HL-60 (cell line): ENCODE measurements around the gene HEMK1.

ENCODE experiments used
- DNase-seq, 2 experiments: peaks; one replicate each; pipeline ENCODE4 v3.0.0-alpha.2; 2010 to 2020; ENCODE audit warnings: low read depth in 1 of 2, low spot score in 1 of 2
- H3K27ac ChIP-seq: fragments of 250-450 bp; sonication (Bioruptor Pico); replicated peaks from 2 replicates; pipeline ENCODE4 v1.5.1; 2020; ENCODE audit warnings: mild to moderate bottlenecking, moderate library complexity
- H3K27me3 ChIP-seq: fragments of 250-450 bp; sonication (Bioruptor Pico); 2 replicates; pipeline ENCODE4 v1.5.1; 2021; ENCODE audit warnings: mild to moderate bottlenecking, moderate library complexity; ENCODE audit not compliant: insufficient read depth, poor library complexity, severe bottlenecking
- H3K4me3 ChIP-seq: replicated peaks from 2 replicates; pipeline ENCODE4 v1.5.1; 2011; ENCODE audit warnings: mild to moderate bottlenecking, control low read depth, low read length; ENCODE audit not compliant: insufficient read depth
- GABPA ChIP-seq: IDR thresholded peaks from 2 replicates; pipeline ENCODE4 v1.6.1; 2012; ENCODE audit warnings: low read depth
- POLR2AphosphoS5 ChIP-seq: IDR thresholded peaks from 2 replicates; pipeline ENCODE4 v1.6.1; 2012; ENCODE audit warnings: low read depth
- SPI1 ChIP-seq: IDR thresholded peaks from 2 replicates; pipeline ENCODE4 v1.6.1; 2012; ENCODE audit warnings: low read depth, mild to moderate bottlenecking, borderline replicate concordance
- TF ChIP-seq, protein P1 (sequence below): IDR thresholded peaks from one replicate; pipeline ENCODE4 v1.5.1; 2011; ENCODE audit warnings: low read length, control low read depth, inconsistent platforms; ENCODE audit not compliant: insufficient read depth
- TF ChIP-seq, protein P2 (sequence below): IDR thresholded peaks from 2 replicates; pipeline ENCODE4 v1.6.1; 2012; ENCODE audit warnings: low read depth; ENCODE audit not compliant: insufficient replicate concordance

The HEMK1 gene

DNA sequence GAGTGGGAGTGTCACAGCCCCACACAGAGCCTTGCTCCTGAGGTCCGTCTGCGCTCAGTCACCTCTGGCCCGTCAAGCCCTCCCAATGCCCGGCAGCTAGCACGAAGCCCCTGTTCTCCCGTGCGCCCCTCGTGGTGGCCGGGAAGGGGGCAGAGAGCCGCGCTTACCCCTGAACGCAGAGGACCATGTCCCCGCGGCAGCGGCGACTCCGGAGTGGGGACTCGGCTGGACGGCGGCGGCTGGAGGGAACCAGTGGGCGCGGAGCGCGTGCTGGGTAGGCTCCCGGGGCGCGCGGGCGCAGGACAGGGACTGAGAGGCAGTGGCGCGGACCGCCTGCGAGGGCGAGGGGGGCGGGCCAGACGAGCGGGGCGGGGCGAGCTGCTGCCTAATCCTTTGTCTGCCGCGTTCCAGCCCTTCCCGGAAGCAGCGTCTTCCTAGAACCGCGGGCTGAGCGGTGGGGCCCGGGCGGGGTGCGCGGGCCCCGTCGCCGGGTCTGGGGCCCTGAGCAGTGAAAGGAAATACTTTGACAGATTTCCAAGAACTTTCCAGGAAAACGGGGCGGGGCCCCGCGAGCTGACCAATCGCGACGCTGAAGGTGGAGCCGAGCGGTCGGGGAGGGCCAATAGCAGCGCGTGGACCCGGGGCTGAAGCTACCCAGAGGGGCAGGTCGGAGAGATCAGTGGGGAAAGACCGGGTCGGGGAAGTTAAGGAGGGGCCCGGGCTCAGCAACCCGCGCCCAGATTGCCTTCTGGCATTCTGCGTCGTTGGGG lies 42.3 kb downstream of the HEMK1 start, which contains the start of gene CISH:
Gene CISH, minus strand, starts transcription at position 311 of the 770 bp plus-strand sequence. Its CDS starts 124 bp downstream, at position 187.
- peak; percentile 55; the same call in 1 of the 2 replicates for TF ChIP-seq POLR2AphosphoS5
- TF ChIP-seq SPI1, result no peak
- no peak for TF ChIP-seq GABPA
- TF ChIP-seq, protein P1, sequence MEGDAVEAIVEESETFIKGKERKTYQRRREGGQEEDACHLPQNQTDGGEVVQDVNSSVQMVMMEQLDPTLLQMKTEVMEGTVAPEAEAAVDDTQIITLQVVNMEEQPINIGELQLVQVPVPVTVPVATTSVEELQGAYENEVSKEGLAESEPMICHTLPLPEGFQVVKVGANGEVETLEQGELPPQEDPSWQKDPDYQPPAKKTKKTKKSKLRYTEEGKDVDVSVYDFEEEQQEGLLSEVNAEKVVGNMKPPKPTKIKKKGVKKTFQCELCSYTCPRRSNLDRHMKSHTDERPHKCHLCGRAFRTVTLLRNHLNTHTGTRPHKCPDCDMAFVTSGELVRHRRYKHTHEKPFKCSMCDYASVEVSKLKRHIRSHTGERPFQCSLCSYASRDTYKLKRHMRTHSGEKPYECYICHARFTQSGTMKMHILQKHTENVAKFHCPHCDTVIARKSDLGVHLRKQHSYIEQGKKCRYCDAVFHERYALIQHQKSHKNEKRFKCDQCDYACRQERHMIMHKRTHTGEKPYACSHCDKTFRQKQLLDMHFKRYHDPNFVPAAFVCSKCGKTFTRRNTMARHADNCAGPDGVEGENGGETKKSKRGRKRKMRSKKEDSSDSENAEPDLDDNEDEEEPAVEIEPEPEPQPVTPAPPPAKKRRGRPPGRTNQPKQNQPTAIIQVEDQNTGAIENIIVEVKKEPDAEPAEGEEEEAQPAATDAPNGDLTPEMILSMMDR, result no peak
- TF ChIP-seq, protein P2, sequence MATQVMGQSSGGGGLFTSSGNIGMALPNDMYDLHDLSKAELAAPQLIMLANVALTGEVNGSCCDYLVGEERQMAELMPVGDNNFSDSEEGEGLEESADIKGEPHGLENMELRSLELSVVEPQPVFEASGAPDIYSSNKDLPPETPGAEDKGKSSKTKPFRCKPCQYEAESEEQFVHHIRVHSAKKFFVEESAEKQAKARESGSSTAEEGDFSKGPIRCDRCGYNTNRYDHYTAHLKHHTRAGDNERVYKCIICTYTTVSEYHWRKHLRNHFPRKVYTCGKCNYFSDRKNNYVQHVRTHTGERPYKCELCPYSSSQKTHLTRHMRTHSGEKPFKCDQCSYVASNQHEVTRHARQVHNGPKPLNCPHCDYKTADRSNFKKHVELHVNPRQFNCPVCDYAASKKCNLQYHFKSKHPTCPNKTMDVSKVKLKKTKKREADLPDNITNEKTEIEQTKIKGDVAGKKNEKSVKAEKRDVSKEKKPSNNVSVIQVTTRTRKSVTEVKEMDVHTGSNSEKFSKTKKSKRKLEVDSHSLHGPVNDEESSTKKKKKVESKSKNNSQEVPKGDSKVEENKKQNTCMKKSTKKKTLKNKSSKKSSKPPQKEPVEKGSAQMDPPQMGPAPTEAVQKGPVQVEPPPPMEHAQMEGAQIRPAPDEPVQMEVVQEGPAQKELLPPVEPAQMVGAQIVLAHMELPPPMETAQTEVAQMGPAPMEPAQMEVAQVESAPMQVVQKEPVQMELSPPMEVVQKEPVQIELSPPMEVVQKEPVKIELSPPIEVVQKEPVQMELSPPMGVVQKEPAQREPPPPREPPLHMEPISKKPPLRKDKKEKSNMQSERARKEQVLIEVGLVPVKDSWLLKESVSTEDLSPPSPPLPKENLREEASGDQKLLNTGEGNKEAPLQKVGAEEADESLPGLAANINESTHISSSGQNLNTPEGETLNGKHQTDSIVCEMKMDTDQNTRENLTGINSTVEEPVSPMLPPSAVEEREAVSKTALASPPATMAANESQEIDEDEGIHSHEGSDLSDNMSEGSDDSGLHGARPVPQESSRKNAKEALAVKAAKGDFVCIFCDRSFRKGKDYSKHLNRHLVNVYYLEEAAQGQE, result peak; percentile 49
- Histone ChIP-seq H3K27me3 (no peaks in the 10 kb centered on the region), H3K4me3 (peak within 1 kb of the TSS; percentile 71), H3K27ac (peak within 1 kb of the TSS; percentile 78)
- DNase-seq, result peak; percentile 92 to 93

DNA sequence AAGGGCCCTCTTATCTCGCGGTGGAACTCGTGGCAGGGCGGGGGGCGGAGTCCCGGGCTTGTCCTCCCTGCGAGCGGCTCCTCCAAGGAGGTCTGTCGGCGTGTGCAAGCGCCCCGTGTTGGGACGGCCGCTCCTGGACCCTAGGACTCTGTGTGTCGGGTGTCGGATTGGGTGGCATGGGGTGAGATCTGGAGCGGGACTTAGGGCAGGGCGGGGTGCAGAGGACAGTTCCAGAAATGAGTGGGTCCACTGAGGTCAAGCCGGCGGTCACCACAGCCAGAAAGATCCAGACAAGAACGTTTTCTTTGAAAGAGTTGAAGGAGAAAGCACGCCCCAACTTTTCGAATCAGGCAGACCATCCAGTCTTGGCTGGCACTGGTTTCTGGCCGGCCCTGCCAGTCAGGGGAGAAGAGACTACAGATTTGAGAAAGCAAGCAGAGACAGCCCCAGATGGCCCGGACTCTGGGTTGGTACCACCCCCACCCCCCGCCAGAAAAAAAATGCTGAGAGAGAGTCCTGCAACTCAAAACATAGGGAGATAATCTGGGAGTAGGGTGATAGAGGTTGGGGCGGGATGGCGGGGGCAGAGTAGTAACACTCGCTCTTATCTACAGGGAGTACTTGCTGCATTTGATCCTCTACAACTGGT lies 43.0 kb downstream of the HEMK1 start:
- TF ChIP-seq SPI1, result no peak
- H3K27ac ChIP-seq, result peak overlapping the region; percentile 78
- no peak for DNase-seq
- no peaks in the 10 kb centered on the region for H3K27me3 ChIP-seq
- peak overlapping the region; percentile 71 for H3K4me3 ChIP-seq

DNA sequence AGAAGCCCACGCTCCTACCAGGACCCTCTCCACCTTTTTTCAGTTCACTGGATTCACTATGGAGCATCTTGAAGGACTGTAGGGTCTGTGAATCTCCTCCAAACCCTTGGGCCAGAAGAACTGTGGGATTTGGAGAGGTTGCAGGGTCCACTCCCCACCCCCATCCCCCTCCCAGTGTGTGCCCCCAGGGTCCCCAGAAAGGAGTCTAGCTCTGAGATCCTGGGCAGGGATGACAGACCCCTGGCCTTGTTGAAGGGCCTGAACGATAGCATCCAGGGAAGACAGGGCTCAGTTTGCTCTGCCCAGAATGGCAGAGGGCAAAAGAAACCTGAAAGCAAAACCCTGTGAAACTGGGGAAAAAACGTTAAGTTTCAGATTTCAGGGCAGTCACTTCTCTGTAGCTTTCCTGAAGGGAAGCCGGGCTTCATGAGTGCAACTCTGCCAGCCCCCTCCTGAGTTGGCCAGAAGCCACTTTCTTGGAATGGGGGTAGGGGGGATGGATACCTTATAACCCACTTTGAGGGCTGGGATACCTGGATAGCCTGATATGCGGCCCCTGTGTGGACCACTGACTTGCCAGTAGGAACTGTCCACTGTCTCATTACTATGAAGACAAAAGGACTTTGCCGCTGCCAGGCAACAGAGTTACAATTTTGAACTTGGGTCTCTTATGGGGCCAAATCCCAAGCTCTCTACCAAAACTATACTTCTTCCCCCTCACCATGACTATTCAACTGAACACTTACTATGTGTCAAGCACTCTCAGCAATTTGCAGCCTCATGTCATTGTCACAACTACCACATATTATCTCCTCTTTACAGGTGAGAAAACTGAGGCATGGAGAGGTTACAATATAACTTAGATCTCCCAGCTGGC lies 43.9 kb downstream of the HEMK1 start:
- TF ChIP-seq GABPA (no peak), POLR2AphosphoS5 (no peak), SPI1 (no peak)
- TF ChIP-seq, protein P2, result no peak
- TF ChIP-seq, protein P1, result no peak
- Histone ChIP-seq H3K27me3 (no peaks in the 10 kb centered on the region), H3K4me3 (no peak overlapping the region)

More for the DNA sequence above, 43.9 kb downstream of the HEMK1 start:
- DNase-seq, result no peak
- no peak overlapping the region for H3K27ac ChIP-seq
